ENCODE results near the gene ZFYVE26.
A peak's percentile ranks its signal among the peaks of the same experiment; 100 is the strongest.
"Not testable (repeated sequence)": the region's sequence is repeated elsewhere in the genome, so short reads cannot be mapped to it uniquely, and the experiment has no call there.

The ZFYVE26 gene

DNA sequence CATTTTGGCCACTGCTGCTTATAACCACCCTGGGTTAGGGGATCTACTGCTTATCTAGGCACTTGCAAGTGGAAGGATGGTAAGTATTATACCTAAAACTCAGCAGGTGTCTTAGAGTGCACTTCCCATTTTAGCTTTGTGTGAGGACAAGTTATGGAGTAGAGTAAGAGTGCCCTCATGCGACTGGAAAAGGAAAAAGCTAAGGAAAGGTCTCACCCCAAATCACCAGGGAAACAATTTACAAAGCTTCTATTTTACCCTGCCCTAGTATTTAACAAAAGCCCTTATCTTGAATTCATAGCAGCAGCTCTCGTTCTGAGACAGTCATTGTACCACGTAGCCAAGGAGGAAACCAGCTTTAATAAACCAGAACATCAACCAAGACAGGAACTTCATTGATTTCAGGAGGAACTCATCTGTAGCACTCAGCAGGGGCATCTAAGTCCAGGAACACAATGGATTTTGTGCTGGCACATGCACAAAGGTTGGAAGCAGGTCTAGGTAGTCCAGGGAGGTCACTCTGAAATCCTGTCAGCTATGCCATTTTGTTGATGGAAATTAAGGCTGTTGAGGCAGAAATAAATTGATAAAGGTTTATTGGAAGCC is 111.8 kb downstream of the ZFYVE26 start:
- DNase-seq: peak; percentile 69

DNA sequence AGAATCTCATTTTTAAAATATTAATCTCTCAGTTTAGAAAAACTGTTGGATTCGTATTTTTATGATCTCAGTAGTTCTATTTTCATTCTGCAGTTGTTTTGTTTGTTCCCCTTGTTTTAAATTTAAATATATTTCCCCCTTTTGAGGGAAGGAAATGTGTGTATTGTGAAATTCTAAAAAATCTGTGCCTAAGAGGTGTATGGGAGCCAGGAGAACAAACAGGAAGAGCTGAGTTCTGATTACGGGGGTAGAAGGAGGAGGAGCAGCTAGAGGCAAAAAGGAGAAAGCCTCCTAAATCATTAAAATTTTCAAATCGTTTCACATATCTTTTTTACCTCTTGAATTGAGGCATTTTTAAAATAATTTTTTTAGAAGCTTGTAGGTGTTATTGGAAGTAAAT is 112.4 kb downstream of the ZFYVE26 start:
- no peak for DNase-seq

DNA sequence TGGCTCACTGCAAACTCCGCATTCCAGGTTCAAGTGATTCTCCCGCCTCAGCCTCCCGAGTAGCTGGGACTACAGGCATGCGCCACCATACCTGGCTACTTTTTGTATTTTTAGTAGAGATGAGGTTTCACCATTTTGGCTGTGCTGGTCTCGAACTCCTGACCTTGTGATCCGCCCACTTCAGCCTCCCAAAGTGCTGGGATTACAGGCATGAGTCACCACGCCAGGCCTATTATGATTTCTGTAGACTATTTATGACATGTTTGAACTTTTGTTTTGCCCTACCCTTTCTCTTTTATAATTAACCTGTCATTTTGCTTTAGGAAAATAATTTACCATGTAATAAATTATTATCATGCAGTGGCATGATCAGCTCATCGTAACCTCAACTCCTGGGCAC is 114.9 kb downstream of the ZFYVE26 start, which contains the start of gene RDH12:
TSS of gene RDH12 (plus strand) at position 395 of the 400 bp plus-strand sequence. CDS start 20,757 bp downstream, outside the sequence.
- DNase-seq: not testable (repeated sequence)

DNA sequence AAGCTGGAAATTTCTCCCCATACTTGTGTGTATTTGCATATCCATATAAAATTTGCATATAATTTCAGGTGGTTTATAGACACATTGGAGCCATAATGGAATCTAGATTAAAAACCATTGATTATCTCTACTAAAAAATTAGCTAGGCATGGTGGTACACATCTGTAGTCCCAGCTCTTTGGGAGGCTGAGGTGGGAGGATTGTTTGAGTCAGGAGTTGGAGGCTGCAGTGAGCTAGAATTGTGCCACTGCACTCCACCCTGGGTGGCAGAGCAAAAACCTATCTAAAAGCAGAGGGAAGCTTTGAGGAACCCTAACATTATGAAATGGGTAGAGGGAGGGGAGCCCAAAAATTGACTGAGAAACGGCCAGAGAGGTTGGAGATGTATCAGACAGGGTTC is 118.2 kb downstream of the ZFYVE26 start:
- no peak for DNase-seq

DNA sequence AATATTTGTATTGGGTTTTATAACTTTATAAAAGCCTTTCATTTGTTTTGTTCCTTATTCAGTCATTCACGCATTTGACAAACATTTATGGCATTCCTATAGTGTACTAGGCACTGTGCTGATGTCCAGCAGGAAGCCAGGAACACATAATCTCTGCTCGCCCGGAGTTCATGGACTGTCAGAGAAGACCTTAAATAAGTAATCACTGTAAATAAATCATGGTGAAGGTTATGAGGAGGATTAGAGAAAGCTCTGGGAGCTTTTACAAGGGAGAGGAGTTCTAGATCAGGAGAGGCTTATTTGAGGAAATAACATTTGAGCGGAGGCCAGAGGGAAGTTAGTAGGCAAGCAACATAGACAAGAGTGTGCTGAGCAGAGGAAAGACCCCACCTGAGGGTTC is 119.4 kb downstream of the ZFYVE26 start:
- DNase-seq: no peak
